ENCODE data around the gene GSG1L.

Gene GSG1L

DNA sequence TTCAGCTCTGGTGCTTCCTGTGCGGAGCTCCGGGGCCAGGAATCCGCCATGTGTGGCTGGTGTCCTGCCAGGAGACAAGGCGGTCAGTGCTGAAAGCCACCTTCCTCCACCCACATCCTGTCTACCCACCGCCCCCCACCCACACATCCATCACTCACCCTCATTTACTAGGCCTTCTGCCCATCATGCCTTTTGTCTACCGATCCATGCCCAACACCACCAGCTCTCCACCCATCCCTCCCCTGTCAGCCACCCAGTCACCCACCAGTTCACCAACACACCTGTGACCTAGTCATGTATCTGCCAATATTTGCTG, 272.2 kb downstream of the GSG1L start:
- DNase-seq (ENCODE audit: low spot score) = no peak

DNA sequence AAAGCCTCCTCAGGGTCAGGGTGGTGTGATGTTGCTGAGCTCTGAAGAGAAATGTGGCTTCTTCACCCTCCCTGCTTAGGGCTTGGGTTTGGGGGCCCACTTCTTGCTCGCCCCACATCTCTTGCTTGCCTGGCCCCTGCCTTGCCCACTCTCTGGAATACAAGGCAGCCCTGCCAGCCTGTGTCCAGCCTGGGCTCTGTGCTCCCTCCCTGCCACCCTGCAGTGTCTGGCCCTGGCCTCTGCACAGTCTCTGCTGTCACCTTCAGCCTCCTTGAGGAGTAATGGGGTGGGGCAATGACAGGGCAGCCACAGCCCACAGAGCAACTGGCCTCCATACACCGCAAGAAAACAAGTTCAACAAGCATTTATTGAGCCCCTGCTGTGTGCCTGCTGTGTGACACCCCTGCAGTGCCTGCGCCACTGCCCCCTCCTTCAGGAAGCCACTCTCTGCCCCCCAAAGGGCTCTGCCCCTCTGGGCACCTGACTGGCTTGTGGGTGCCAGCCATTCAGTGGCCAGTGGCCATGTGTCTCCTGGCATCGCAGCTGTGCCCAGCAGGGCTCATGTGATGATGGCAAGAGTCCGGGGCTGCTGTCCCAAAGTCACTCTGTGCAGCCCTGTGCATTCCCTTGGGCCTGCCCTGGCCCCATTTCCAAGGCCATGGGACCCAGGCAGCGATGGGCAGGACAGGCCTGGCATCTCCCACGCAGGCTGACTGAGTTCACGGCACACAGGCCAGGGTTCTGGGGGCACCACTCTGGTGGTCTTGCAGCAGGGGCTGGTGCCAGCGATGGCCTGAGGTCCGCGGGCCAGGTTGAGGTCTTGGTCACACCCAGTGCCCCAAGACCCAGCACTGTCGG, 272.7 kb downstream of the GSG1L start:
- DNase-seq (ENCODE audit: low spot score) = no peak

DNA sequence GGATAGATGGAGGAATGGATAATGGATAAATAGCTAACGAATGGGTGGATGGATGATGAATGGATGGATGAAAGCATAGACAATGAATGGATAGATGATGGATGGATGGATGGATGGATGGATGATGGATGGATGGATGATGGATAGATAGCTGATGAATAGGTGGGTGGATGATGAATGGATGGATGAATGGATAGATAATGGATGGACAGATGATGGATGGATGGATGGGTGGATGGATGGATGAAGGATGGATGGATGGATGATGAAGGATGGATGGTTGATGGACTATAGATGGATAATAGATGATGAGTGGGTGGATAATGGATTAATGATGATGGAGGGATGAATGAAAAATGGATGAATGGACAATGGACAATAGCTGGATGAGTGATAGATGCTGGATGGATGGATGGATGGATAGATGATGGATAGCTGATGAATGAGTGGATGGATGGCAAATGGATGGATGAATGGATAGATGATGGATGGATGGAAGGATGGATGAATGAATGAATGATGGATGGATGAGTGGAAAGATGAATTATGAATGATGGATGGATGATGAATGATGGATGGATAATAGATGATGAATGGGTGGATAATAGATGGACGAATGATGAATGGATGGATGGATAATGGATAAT, 273.8 kb downstream of the GSG1L start:
- no peak for DNase-seq (ENCODE audit: low spot score)

DNA sequence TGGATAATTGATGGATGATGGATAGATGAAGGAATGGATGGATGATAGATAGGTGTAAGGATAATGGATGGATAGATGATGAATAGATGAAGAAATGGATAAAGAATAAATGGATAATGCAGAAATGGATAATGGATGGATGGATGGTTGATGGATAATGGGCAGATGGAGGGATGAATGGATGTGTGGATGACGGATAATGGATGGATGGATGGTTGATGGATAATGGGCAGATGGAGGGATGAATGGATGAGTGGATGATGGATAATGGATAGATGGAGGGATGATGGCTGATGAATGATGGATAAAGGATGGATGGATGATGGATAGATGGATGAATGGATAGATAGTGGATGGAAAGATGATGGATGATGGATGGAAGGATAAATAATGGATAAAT, 274.4 kb downstream of the GSG1L start:
- no peak for DNase-seq (ENCODE audit: low spot score)

DNA sequence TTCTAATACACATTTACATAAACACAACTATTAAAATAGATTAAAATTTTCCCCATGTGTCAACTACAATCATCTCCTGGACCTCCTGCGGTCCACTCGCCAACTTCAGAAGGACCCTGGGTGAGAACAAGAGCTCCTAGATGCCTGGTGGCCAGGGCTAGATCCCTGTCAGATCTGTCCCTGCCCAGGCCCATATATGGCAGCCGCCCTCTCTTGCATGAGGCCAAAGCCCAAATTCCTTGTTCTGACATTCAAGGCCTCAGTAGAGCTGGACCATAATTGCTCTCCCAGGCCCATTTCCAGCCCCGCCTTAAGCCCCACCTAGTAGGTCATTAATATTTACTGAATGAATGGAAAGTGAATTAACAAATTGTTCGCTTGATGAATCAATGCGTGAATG, 275.8 kb downstream of the GSG1L start:
- DNase-seq (ENCODE audit: low spot score) = no peak

DNA sequence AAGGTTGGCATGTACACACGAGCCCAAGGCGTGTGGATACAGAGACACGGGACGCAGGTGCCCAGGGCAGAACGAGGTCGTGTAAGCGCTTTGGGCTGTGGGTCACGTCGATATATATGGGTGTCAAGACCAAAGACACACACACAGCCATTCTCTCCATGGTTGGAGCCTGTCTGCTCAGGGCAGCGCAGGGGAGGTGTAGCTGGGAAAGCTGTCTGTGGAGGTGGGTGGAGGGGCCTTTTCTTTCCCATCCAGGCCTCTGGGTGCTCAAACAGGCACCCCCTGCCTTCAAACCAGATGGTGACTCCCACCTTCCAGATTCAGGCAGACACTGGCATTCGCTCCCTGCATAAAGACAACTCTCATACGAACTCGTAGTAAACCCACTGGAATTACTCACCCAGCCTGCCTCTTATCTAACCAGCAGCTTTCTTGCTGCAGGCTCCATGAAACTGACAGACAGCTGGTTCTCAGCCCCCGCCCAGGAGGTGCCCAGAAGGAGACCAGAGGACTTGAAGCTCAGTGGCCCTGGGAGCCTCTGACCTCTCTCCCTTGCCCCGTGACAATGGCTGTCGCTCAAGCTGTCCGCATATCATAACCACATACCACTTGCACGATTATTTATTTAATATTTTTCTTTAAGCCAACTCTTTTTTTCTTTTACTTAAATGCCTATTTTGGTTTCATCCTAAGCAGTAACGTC, 276.4 kb downstream of the GSG1L start:
- no peak for DNase-seq (ENCODE audit: low spot score)

DNA sequence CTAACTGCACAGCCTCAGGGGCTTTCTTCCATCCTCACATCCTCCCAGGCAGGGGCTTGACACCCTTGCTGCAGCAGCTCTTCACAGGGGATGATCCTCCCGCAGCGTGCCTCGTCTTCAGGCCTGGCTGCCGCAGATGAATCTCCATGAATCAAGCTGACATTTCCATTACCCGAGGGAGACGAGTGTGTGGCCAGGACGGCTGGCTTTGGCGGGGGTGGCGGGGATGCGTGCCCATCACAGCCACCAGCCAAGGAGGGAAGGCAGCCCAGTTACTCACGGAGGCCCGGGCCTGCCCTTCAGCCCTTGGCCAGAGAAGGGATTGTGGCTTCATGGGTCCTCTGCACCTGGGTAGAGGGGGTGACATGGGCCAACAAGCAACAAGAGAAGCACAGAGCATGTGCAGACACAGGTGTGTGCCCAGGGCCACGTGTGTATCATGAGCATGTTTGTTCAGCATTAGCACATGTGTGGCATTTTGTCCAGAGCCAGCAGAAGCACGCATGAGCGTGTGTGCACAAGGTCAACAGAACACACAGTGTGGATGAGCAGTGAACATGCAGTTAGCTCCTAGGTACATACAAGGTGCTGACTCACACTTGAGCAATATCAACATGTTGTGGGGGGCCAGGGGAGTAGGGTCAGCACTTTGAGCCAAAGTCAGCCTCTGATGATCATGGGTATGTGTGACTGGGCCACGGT, 277.1 kb downstream of the GSG1L start:
- no peak for DNase-seq (ENCODE audit: low spot score)

DNA sequence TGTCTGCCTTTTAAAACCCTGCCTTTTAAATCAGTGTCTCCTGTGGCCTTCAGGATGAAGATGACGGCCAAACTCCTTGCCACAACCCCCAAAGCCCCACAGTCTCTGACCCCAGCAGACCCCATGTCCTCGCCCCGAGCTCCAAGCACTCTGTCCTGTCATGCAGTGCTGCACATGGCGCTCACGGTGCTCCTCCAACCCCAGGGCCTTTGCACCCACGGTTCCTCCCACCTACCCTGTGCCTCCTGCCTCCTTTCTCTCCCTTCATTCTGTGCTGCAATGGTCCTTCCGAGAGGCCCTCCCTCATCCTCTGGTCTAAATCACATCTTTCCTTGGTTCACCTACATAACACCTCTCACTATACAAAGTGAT, 278.2 kb downstream of the GSG1L start:
- no peak for DNase-seq (ENCODE audit: low spot score)

DNA sequence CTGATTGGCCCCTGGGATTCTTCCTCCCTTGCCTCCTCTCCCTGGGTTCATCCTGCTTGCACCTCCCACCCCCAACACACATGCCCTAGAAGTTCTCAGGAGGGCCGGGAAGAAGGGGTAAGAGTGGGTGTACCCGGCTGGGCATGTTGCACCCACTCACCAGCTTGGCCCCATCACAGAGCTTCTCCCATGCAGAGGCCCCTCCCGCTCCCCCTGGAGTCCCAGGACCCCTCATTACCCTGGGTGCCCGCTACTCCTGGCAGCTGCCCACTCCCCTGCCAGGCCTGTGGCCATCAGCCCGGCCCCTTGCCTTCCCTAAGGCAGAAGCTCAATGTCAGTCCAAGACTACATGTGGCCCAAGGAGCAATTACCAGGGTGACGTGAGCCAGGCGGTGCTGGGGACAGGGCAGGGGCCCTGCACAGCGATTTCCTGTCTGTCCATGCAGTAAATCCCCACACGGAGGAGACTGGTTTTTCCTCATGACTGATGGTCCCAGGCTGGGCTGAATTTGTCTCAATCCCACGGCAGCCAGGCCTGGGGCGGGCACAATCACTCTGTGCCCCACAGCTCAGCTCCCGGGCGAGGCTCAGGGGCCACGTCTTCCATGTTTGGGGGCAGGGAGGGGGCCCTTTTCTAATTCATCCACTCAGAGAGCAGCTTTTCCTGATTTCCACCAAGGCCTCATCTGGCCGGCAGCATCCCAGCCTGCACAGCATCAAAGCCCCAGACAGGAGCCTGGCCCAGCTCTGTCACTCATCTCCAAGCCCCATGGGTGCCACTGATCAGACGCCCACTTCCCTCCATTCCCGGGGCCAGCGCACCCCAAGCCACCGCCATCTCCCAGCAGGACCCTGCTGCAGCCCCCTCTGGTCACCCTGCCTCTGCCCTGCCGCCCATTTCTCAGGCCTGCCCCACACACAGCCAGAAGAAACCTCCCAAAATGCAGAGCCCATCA, 278.9 kb downstream of the GSG1L start:
- DNase-seq (ENCODE audit: low spot score) = no peak

DNA sequence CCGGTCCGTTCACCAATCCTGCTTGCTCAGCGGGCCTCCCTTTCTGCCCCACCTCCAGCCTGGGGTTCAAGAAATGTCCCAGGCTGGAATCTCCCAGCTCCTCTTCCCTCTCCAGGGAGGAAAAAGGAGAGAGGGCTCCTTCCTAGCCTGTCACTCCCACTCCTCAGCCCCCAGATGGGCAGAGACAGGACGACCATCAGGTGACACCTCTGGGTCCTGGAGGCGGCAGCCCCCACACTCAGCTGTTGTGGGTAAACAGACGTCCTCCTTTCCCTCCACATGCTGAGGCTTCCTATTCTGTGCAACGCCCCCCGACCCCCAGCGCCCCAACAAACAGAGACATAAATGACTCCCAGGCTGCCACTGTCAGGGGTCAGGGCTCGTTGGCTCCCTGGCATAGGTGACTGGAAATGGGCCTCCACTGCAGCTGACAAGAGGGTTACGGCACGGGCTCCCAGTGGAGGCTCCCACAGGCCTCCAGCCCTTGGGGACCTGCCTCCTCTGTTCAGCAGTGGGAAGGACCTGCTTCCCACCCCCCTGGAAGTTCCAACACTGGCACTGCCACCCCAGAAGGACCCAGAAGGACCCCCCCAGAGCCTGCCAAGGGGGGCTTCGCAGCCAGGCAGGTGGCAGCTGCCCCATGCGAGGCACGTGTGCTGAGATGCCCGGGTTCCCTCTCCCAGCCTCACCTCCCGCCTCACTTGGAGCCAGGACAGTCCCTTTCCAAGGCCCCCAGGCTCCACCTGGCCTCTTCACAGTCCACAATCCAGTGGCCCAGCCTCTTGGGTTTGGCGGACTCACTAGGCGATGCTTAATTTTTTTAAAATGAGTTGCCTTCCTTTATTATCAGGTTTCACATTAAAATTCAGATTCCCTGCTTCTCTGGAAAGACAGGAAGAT, 281.3 kb downstream of the GSG1L start:
- DNase-seq (ENCODE audit: low spot score) = no peak

DNA sequence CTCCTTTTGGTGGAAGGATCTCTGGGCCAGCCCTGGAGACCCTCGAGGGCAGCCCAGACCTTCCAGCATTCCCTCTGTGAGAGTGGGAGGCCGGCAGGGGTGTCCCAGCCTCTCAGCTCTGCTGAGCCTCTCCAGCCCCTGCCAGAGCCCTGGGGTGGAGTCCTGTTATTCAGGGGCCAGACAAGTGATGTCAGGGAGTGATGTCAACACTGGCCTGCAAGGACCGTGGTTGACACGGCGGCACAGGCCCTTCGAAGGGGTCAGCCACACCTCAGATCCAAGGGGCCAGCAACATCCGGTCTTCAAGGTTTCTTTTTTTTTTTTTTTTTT, 282.4 kb downstream of the GSG1L start:
- peak; percentile 57 for DNase-seq (ENCODE audit: low spot score)

DNA sequence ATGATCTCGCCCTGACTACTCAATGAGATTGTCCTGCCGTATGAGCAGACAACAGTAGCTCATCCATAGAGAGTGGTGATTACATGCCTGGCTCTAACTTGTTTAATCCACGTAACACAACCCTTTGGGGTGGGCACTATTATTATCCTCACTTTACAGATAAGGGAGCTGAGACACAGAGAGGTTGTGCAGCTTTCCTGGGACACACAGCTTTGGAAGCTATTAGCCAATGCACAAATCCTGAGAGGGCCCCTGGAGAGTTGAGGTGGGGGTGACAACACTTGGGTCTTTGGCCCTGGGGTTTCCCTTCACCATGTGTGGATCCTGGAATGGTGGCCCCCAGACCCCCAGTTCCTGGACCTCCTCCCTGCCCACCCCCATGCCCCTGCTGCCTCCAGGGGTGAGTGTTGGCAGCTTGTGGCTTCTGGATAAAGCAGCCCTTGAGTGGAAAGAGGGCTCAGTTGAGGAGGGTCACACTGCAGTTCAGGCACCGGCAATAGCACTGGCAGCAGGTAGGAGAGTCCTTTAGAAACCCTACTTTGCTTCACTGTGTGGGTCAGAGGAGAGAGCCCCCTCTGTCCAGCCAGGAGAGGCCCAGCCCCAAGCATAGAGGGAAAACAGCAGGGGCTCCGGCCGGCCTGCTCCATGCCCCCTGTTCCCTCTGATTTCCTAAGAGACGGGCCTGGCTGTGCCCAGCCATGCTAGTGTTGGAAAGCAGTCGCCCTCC, 282.9 kb downstream of the GSG1L start:
- DNase-seq (ENCODE audit: low spot score) = no peak

DNA sequence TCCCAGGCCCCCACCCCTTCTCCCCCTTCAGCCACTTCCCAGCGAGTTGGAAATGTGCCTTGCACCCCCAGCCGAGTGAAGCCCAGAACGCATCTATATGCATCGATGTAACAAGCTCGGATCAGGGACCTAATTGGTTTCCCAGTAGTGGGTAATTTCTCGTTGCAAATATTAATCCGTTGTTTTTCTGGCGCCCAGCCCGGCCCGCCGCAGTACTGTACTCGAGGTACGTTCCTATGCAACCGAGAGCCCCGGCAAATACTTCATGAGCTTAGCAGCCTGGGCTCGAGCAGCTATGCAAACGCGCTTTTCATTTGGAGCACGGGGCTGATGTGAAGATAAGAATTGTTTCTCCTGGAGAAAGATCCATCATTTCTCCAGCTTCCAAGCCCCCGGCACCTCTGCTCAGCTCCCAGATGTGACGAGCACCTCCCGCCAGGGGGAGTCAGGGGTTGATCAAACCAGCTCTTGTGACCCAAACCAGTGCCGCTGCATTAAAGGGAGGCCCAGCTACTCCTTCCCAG, 283.8 kb downstream of the GSG1L start:
- peak; percentile 88 for DNase-seq (ENCODE audit: low spot score)

DNA sequence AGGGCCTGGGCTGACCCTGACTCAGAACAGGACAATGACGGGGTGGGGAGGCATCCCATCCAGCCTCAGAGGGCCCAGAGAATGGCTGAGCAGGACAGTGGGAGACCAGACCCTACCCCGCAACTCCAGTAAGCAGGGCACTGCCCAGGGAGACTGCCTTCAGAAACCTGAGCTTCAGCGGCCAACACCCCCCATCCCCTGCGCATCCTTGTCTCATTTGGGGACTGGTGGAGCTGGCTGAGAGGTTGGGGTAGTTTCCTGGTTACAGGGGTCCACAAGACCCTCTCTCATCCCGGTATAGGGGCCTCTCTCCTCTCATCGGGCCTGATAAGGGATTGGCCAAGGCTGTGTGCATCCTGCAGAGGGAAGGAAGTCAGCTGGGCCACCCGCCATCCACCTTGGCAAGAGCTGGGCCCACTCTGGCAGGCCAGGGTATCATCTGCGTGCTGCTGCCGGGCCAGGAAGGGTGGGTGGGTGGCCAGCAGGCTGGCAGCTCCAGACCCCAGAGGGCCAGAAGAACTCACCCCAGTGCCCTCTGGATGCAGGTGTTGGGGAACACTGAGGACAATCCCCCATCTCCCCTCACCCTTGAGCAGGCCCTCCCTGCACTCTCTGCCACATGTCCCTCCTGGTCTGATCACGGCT, 284.5 kb downstream of the GSG1L start:
- DNase-seq (ENCODE audit: low spot score) = no peak

DNA sequence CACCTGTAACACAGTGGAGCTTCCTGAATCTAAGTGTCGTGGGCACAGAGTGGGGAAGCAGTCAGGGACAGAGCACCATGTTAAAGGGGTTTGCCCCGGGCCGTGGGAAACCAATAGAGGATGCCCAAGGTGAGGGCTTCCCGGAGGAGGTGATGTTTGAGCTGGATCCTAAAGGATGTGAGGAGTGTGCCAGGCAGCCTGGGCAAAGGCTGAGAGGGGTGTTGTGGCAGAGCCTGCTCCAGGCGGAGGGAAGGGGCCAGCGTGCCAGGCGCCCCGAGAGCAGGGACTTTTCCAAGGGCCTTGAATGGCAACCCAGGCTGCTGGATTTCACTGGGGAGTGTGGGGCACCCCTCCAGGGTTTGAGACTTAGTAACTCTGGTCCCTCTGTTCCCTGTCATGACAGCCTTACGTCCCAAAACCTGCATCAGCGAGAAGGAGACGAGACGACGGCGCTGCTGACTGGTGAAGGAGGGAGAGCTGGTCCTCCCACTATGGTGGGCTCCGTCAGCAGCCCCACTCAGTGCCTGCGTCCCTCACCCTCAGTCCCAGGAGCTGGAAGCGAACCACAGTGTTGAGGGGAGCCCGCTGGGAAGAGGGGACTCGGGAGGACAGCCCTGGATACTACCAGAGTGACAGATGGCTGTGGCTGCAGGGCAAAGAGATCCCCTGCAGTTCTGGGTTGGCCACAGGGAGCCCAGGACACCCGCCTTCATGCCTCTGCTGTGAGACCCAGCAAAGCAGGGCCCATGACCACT, 285.2 kb downstream of the GSG1L start:
- DNase-seq (ENCODE audit: low spot score) = no peak

DNA sequence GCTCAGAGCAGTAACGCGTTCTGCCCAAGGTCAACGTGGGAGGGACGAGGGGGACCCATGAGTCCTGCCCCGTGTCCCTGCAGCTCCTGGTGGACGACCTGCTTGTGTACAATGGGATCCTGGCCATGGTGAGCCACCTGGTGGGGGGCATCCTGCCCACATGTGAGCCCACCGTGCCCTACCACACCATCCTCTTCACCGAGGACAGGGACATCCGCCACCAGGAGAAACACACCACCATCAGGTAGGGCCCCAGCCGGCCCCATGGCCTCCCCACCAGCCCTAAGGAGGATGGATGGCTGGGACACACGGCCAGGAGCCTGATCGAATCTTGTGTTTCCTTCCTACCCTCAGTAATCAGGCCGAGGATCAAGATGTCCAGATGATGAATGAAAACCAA, 286.0 kb downstream of the GSG1L start:
- no peak for DNase-seq (ENCODE audit: low spot score)

DNA sequence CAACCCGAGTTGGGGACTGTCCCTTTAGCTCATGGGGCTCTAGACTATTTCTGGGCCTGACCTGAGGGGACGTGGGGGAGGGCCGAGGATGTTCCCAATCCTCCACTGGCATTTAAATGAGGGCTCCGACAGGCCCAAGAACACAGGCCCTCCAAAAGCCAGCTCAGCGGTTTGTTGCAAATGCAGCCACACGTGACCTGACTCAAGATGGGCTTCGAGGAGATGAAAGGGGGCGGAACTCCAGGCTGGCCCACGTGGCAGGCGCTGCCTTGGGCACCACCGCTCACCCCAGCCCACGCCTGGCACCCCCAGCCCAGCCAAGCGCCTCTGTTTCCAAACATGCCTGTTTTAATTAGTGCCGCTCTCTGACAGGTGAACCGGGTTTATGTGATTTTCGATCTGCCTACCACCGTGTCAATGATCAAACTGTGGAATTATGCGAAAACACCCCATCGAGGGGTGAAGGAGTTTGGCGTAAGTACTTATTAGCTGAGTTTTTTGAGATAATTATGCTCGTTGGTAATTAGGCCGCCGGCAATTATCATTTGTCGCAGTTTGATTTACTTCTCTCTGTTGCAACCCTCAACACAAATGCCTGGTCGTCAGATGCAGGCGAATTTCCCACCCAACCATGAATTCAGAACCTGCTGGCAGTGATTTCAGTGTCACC, 286.8 kb downstream of the GSG1L start:
- DNase-seq (ENCODE audit: low spot score) = no peak

DNA sequence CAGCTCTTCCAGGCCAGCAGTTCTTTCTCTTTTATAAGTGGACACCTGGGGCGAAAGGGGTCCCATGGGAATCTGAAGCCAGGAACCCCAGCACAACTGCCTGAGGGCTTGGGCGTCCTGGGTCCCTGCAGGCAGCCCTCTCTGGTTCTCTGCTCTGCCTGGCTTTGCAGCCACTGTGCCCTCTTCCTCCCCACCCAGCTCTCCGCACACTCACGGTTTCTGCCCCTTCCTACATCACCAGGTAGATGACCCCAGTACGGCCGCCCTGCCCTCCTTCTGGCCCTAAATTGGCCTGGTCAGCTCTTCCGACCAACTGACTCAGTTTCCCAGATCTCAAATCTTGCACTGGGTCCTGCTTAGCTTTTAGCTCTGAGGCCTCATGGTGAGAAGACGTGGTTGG, 288.3 kb downstream of the GSG1L start:
- no peak for DNase-seq (ENCODE audit: low spot score)
